Omental fat pad (tissue), 4 donors: ENCODE data around the gene CRY1. TPM values are rescaled to one million over a fixed set of nuclear protein-coding genes. Genes with fewer than 3 reads are reported as not detected.

Experiments
- ATAC-seq: fragments of 150-250 bp; one replicate; pipeline ENCODE4 v1.9.1; 2016; ENCODE audit warnings: mild to moderate bottlenecking, moderate library complexity; ENCODE audit not compliant: low FRiP score
- DNase-seq: peaks from one replicate; pipeline ENCODE4 v3.0.0-alpha.2; 2019; ENCODE audit warnings: low spot score
- CTCF ChIP-seq, 3 donors: fragments of 450-650 bp; IDR thresholded peaks; one replicate each; pipeline ENCODE4 v1.5.1; 2016 to 2017; ENCODE audit warnings: antibody characterized with exemption in 3 of 3, mild to moderate bottlenecking in 3 of 3, moderate library complexity in 2 of 3
- total RNA-seq, 4 donors: library from RNA; depleted of rRNA; stranded (reverse); fragments of >200 nt; gene quantifications; one replicate each; pipeline ENCODE4 v1.1.0, GENCODE V29; 2016

The CRY1 gene
- total RNA-seq, 4 donors from 2014 or later, result 20.7 to 97.0 (median 52.9) TPM

GRCh38 chr12:107131832-107132616 is 38.7 kb upstream of the CRY1 start:
- no peak for ATAC-seq
- DNase-seq, result no peak
- TF ChIP-seq CTCF (IDR thresholded peaks at IDR 0.05), result peak in 1 of 3 donors; percentile 23

- no peak for TF ChIP-seq CTCF (IDR thresholded peaks at IDR 0.05)
- DNase-seq (no peak), ATAC-seq (no peak)
Measured at GRCh38 chr12:107130830-107131611, 37.7 kb upstream of the CRY1 start.

GRCh38 chr12:107129315-107129930 is 36.1 kb upstream of the CRY1 start:
- no peak for DNase-seq
- ATAC-seq, result no peak
- TF ChIP-seq CTCF (IDR thresholded peaks at IDR 0.05), result no peak

- no peak for ATAC-seq
- TF ChIP-seq CTCF (IDR thresholded peaks at IDR 0.05), result no peak
- DNase-seq, result no peak
Measured at GRCh38 chr12:107127482-107128430, 34.4 kb upstream of the CRY1 start.

GRCh38 chr12:107126796-107127481 is 33.6 kb upstream of the CRY1 start:
- DNase-seq, result no peak
- TF ChIP-seq CTCF (IDR thresholded peaks at IDR 0.05), result no peak
- ATAC-seq, result no peak

- no peak for TF ChIP-seq CTCF (IDR thresholded peaks at IDR 0.05)
- no peak for ATAC-seq
Measured at GRCh38 chr12:107125833-107126232, 32.5 kb upstream of the CRY1 start.

More at GRCh38 chr12:107125833-107126232, 32.5 kb upstream of the CRY1 start:
- DNase-seq, result no peak
